ENCODE data around the gene GPER1.

Gene GPER1

DNA sequence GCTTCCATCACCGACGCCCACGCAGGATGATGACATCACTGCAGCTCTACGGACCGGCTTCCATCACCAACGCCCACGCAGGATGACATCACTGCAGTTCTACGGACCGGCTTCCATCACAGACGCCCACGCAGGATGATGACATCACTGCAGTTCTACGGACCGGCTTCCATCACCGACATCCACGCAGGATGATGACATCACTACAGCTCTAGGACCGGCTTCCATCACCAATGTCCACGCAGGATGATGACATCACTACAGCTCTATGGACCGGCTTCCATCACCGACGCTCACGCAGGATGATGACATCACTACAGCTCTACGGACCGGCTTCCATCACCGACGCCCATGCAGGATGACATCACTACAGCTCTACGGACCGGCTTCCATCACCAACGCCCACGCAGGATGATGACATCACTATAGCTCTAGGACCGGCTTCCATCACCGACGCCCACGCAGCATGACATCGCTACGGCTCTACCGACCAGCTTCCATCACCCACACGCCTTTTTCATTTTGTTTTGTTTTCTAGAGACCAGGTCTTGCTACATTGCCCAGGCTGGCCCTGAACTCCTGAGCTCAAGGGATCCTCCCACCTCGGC, 29.5 kb downstream of the GPER1 start:
- no peak for DNase-seq (ENCODE audit: low read depth, low spot score)

- DNase-seq (ENCODE audit: low read depth, low spot score), result no peak
These were observed 31.3 kb downstream of the GPER1 start for GRCh38 chr7:1119201-1119600.

DNA sequence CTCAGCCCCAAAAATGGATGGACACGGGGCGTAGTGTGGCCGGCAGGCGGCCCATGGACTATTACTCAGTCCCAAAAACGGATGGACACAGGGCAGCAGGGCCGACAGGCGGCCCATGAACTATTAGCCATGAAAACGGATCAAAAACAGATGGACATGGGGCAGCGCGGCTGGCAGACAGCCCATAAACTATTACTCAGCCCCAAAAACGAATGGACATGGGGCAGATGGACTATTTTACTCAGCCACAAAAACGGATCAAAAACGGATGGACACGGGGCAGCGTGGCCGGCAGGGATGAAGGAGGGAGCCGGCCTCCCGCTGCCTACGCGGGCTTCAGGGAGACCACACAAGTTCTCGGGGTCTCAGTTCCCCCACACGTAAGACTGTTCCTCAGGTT, 32.9 kb downstream of the GPER1 start:
- no peak for DNase-seq (ENCODE audit: low read depth, low spot score)

- DNase-seq (ENCODE audit: low read depth, low spot score), result no peak
These were observed 33.6 kb downstream of the GPER1 start for GRCh38 chr7:1121476-1121875.

DNA sequence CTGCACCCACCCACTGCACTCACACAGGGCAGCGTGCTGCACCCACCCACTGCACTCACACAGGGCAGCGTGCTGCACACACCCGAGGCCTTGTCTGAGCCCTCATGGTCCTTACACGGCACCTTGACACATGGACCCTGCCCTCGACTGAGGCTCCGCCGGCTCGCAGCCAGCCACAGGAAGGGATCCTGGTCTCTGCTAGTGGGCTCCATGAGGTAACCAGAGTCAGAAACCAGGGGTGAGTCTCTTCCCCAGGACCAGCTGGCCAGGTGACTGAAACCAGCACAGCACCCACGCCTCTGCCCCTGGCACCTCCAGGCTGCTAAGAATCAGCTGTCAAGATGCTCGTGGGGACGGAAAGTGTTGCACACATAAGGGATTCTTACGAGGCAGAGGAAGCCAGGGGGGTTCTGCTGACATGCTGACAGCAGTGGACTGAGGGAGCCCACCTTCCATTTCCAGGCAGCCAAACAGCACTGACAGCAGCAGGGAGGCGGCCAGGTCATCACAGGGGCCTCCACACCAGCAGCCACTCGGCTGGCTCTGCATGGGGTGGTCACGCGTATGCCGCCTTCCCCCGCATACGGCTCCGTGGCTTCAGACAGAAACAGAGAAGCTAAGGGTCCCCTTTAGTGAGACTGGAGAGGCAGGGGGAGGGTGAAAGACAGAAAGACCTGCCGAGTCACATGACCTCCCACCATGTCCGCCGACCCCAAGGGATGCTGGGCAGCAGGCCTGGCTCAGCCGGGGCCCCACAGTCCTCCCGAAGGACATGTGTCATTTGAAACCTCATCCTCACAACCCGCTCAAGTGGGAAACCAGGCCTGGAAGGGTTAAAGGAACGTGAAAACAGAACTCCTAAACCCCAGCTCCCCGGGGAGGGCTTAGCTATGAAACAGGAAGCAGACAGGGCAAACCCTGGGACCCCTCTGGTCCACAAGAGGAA, 34.2 kb downstream of the GPER1 start:
- DNase-seq (ENCODE audit: low read depth, low spot score), result no peak

DNA sequence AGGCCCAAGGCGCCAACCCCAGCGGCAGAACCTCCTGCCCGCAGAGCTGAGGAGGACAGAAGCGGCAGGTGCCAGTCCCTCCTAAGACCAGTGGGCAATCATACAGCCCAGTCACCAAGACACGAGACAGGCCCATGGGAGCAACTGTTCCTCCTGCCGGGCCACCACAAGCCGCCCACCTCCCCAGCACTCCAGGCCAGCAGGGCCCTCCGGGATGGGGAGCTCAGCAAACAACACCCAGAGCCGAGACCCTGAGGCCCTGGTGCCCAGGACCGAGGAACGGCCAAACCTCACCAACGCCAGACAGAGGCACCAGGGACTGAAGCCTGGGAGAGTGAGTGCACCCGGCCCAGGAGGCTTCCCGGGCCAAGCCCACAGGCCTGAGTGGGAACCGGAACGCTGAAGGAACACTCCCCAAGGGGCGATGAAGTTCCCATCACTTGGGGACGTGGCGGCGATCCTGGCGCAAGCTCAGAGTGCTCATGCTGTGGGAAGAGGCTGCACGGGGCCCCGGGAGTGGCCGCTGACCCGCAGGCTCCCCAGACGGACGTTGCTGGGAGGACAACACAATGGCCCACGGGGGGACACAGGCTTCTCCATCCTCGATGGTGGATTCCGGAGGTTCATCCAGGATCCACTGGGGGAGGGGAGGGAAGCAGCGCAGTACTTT, 35.1 kb downstream of the GPER1 start:
- no peak for DNase-seq (ENCODE audit: low read depth, low spot score)

- no peak for DNase-seq (ENCODE audit: low read depth, low spot score)
These were observed 35.8 kb downstream of the GPER1 start for GRCh38 chr7:1123715-1124114.

DNA sequence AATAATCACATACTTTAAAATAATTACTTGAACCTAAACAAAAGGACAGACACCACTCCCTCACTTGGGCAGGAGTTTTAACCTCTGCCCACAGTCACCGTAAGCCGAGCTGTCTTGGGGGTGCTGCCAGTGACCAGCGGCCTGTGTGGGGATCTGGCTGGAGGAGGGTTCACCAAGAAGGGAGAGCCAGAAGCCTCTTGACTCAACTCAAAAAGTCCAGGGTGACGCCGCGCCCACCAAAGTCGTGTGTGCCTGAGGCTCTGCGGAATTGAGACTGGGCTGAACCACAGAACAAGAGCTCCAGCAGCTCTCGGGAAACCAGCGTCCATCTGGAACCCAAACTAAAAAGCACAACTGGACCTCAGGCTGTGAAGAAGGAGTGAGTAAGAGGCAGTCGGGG, 36.3 kb downstream of the GPER1 start:
- DNase-seq (ENCODE audit: low read depth, low spot score), result no peak

- DNase-seq (ENCODE audit: low read depth, low spot score), result no peak
These were observed 37.1 kb downstream of the GPER1 start for GRCh38 chr7:1124816-1125602.

DNA sequence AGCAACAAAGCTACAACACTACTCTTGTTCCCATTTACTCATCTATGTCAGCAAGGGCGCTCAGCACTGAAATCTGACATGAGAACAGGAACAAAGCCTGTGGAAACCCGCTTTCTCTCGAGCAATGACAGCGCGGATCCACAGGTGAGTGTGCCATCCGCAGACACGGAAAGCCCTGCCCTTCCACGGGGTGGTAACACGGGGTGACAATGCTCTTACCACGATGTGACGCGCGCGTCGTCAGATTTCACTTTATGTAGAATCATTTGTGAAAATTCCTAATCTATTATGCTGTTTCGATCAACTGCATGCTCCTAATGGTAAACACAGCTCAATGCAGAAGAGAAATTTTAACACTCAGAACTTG, 37.7 kb downstream of the GPER1 start:
- no peak for DNase-seq (ENCODE audit: low read depth, low spot score)

DNA sequence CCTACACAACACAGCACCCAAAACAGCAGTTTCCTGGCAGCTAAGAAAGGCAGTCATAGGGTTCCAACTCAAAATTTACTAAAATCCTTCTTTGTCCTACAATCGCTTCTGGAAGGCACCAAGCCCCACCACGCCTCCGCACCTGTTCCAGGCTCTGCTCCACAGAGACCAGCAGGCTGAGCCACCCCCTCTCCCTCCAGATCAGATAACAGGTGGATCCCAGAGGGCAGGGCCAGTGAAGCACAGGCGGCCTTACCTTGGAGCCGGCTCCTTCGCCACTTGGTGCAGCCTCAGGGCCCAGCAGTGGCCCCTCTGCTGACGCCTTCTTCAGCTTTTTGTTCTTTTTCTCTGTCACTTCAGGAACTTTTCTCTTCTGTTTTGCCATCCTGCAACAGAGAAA, 39.1 kb downstream of the GPER1 start:
- no peak for DNase-seq (ENCODE audit: low read depth, low spot score)

- DNase-seq (ENCODE audit: low read depth, low spot score), result no peak
These were observed 41.5 kb downstream of the GPER1 start for GRCh38 chr7:1129431-1129830.

DNA sequence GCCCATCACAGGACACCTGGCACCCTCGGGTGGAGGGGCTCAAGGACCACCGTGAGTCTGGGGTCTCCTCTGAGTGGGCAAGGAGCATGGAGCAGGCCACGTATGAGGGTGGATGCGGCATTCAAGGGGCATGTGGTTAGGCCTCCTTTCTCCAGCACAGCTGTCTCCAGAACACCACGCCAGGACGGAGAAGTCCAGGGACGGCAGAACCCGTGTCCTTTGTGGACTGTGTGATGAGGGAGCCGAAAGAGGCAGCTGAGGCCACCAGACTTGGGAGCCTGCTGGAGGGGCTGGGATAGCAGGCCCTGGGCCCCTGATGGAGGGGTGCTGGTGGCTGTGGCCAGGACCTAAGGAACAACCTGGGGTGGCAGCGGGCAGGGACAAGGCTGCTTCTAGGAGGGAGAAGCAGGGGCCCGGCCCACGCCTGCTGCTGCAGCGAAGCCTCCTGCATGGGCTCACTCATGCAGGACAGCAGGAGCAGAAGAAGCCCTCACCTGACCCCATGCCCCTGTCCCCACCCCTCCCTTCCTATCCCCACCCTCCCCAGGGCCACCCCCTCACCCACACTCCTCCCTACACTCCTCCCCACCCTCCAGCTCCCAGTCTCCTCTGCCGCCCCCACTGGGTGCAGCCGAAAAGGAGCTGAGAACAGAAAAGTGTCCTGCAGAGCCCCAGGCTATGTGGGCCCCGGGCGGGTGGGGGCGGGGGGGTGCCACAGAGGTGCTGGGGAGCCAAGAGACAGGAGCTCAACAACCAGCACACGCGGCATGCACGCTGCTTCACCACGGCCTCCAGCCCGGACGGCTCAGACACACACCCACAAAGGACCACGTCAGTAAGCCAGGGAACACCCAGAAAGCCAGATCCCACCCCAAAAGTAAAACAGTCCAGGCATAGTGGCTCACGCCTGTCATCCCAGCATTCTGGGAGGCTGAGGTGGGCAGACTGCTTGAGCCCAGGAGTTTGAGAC, 42.4 kb downstream of the GPER1 start:
- DNase-seq (ENCODE audit: low read depth, low spot score), result no peak

DNA sequence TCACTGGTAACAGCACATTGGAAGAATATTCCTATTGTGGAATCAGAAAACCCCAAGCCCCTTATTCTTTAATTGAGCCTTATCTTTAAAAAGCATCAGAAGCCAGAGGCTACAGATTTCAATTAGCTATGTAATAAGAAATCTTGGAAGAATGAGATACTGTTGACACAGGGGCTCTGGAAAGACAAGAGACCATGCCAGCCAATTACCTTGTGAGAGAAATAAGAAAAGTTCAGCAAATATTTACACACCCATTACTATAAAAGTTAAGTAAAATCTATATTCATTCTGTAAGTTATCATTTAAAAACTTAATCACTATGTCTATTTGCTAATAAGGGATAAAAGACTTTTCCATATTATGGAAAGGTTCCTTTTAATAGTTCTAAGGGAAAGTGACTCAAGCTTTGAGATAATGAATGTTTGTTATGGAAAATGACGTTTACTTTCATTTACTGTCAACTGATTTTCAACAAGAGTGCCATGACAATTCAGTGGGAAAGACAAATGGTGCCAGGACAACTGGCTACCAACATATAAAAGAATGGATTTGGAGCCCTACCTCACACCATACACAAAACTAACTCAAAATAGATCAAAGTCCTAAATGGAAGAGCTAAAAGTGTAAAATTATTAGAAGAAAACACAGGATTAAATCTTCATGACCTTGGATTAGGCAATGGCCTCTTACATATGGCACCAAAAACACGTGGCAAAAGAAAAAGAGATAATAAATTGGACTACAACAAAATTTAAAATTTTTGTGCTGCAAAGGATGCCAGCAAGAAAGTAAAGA, 43.8 kb downstream of the GPER1 start:
- no peak for DNase-seq (ENCODE audit: low read depth, low spot score)

GRCh38 chr7:1134951-1135350, 47.0 kb downstream of the GPER1 start:
- DNase-seq (ENCODE audit: low read depth, low spot score), result no peak

DNA sequence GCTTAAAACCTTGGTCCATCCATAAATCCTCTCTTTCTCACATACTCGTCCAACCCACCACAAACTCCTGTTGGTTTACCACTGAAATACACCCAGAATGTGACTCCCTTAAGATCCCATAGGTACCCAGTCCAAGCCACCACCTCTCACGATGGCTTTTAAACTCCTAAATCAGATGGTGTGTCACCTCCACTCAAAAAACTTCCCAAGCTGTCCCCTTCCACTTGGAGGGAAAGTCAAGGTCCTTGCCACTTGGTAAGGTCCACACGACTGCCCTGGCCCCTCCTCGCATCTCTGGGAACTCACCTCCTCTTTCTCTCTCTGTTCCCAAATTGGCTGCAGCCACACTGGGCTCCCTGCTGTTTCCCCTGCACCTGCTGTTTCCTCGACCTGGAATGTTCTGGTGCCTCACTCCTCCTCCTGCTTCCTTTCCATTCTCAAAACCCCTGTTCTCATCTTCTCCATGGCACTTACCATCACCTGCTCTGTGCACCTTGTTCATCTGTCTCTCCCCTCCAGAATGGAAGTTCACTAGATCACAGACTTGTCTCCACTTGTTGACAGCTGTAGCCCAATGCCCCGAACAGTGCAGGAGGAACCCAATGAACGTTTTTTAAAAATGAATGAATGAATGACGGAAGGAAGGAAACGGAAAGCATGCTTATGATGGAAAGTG, 49.1 kb downstream of the GPER1 start:
- no peak for DNase-seq (ENCODE audit: low read depth, low spot score)

GRCh38 chr7:1137517-1138167, 49.7 kb downstream of the GPER1 start:
- no peak for DNase-seq (ENCODE audit: low read depth, low spot score)

DNA sequence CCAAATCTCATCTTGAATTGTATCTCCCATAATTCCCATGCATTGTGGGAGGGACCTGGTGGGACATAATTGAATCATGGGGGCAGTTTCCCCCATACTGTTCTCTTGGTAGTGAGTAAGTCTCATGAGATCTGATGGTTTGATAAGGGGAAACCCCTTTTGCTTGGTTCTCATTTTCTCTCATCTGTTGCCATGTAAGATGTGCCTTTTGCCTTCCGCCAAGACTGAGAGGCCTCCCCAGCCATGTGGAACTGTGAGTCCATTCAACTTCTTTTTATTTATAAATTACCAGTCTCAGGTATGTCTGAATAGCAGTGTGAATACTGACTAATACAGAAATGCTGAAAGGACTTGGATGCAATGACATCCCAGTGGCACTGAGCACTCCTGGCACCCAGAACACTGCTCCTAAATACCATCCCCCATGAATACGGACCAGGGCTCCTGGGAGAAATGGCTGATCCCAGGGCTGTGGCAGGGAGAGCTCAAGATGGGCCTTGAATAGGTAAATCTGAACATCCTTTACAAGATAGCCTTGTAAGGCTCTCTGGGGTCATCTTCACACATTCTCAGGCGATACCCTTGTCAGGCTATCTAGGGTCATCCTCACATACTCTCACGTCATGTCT, 52.7 kb downstream of the GPER1 start:
- DNase-seq (ENCODE audit: low read depth, low spot score), result no peak

Data from activated CD4-positive, CD25-positive, alpha-beta regulatory T cell treated with anti-CD3 and anti-CD28 coated beads, Interleukin-2, amount 50 U/mL, for 16 hours (primary cell).